HCT116 (cell line): ENCODE data around the gene AMBRA1. TPM values are rescaled to one million over a fixed set of nuclear protein-coding genes. Genes with fewer than 3 reads are reported as not detected.

Source experiments
- ATAC-seq: fragments of 200-7000 bp; cut with Tn5 transposase; 2 replicates; pipeline ENCODE4 v1.9.1; 2020; ENCODE audit warnings: mild to moderate bottlenecking, moderate library complexity
- BruUV-seq: library from RNA; stranded (reverse); fragments of 400-500 nt; replicated peaks from 2 replicates; lab custom pipeline; 2021; lab: Mats Ljungman, UMichigan
- CTCF ChIA-PET: fragments of 300-600 bp; sonication (Branson Sonifier 250); formaldehyde crosslinking; loops from one replicate; lab custom pipeline; 2021; ENCODE audit warnings: antibody characterized with exemption; lab: Charles Lee
- POLR2A ChIA-PET: fragments of 300-600, 350-600 bp; sonication (Branson Sonifier 250); formaldehyde crosslinking; loops from one replicate; lab custom pipeline; 2021; ENCODE audit warnings: antibody characterized with exemption; lab: Charles Lee
- RAD21 ChIA-PET, 2 experiments: fragments of 300-600 bp; sonication (Branson Sonifier 250); formaldehyde crosslinking; loops; one replicate each; lab custom pipeline; 2023; ENCODE audit warnings: low total read pairs in 2 of 2; ENCODE audit not compliant: uncharacterized antibody in 2 of 2, unreplicated experiment in 2 of 2, low non-redundant PET in 1 of 2; lab: Charles Lee
- DNase-seq: peaks from one replicate; pipeline ENCODE4 v3.0.0-alpha.2; 2010; ENCODE audit warnings: low read depth, low spot score
- H2AFZ ChIP-seq: fragments of 200-600 bp; shearing (Covaris generic), sonication (generic); 2 replicates; pipeline ENCODE4 v1.6.1; 2017; ENCODE audit warnings: low read depth, mixed run types, mixed read lengths, antibody characterized with exemption, low read length; ENCODE audit not compliant: poor library complexity, severe bottlenecking
- H3K27ac ChIP-seq: 2 replicates; pipeline ENCODE4 v1.5.1; 2012; ENCODE audit warnings: low read depth, low read length
- H3K27me3 ChIP-seq: fragments of 200-600 bp; sonication (generic); 2 replicates; pipeline ENCODE4 v1.6.1; 2016; ENCODE audit warnings: mixed run types, low read length, mixed read lengths; ENCODE audit not compliant: insufficient read depth
- H3K36me3 ChIP-seq, 2 experiments: fragments of 200-500 bp in 1 of 2; fragments of 200-600 bp in 1 of 2; sonication (Bioruptor generic) in 1 of 2; sonication (generic) in 1 of 2; 2 replicates each; pipeline versions ENCODE4 v1.5.1 to v1.6.1; 2014 to 2016; ENCODE audit warnings: low read length in 2 of 2, inconsistent platforms in 1 of 2, mixed read lengths in 1 of 2, mixed run types in 1 of 2; ENCODE audit not compliant: insufficient read depth in 2 of 2, control insufficient read depth in 1 of 2
- H3K4me1 ChIP-seq, 2 experiments: fragments of 200-600 bp in 1 of 2; sonication (generic) in 1 of 2; 2 replicates each; pipeline versions ENCODE4 v1.5.1 to v1.6.1; 2012 to 2017; ENCODE audit warnings: low read length in 2 of 2, inconsistent platforms in 1 of 2, mild to moderate bottlenecking in 1 of 2, mixed read lengths in 1 of 2, mixed run types in 1 of 2, moderate library complexity in 1 of 2; ENCODE audit not compliant: insufficient read depth in 2 of 2, control insufficient read depth in 1 of 2
- H3K4me2 ChIP-seq: fragments of 200-600 bp; sonication (generic); 2 replicates; pipeline ENCODE4 v1.6.1; 2017; ENCODE audit warnings: mixed run types, low read length, mixed read lengths
- H3K4me3 ChIP-seq, 2 experiments: fragments of 200-600 bp in 1 of 2; sonication (generic) in 1 of 2; replicated peaks in 1 of 2; 2 replicates each; pipeline ENCODE4 v1.5.1; 2011 to 2016; ENCODE audit warnings: low read length in 2 of 2, control low read depth in 1 of 2, low read depth in 1 of 2, mild to moderate bottlenecking in 1 of 2, mixed read lengths in 1 of 2, mixed run types in 1 of 2
- H3K79me2 ChIP-seq: fragments of 200-600 bp; sonication (generic); 2 replicates; pipeline ENCODE4 v1.6.1; 2017; ENCODE audit warnings: mild to moderate bottlenecking, mixed run types, low read length, moderate library complexity, mixed read lengths; ENCODE audit not compliant: insufficient read depth
- H3K9ac ChIP-seq: fragments of 200-600 bp; sonication (generic); 2 replicates; pipeline ENCODE4 v1.6.1; 2016; ENCODE audit warnings: low read length, mixed read lengths
- H3K9me2 ChIP-seq: fragments of 200-600 bp; sonication (generic), shearing (Covaris generic); 2 replicates; pipeline ENCODE4 v1.6.1; 2017; ENCODE audit warnings: mixed run types, mild to moderate bottlenecking, moderate library complexity; ENCODE audit not compliant: insufficient read depth
- H3K9me3 ChIP-seq, 2 experiments: fragments of 200-500 bp in 1 of 2; fragments of 200-600 bp in 1 of 2; sonication (Bioruptor generic) in 1 of 2; sonication (generic) in 1 of 2; 2 replicates each; pipeline ENCODE4 v1.6.1; 2014 to 2017; ENCODE audit warnings: low read length in 2 of 2, mixed read lengths in 2 of 2, inconsistent platforms in 1 of 2, low read depth in 1 of 2, mild to moderate bottlenecking in 1 of 2, mixed run types in 1 of 2, moderate library complexity in 1 of 2; ENCODE audit not compliant: control insufficient read depth in 1 of 2, insufficient read depth in 1 of 2
- H4K20me1 ChIP-seq: fragments of 200-600 bp; sonication (generic), shearing (Covaris generic); 2 replicates; pipeline ENCODE4 v1.6.1; 2017; ENCODE audit warnings: mixed run types, mild to moderate bottlenecking, moderate library complexity; ENCODE audit not compliant: insufficient read depth
- CBX3 ChIP-seq: IDR thresholded peaks from 2 replicates; pipeline ENCODE4 v1.6.1; 2012; ENCODE audit warnings: low read depth
- CEBPB ChIP-seq: IDR thresholded peaks from 2 replicates; pipeline ENCODE4 v1.6.1; 2012; ENCODE audit warnings: low read depth
- ELF1 ChIP-seq: IDR thresholded peaks from 2 replicates; pipeline ENCODE4 v1.6.1; 2012; ENCODE audit warnings: low read depth, borderline replicate concordance
- EZH2 ChIP-seq: fragments of 200-600 bp; sonication (generic); IDR thresholded peaks from 2 replicates; pipeline ENCODE4 v1.6.1; 2017; ENCODE audit warnings: antibody characterized with exemption, mixed run types
- POLR2AphosphoS5 ChIP-seq: IDR thresholded peaks from 2 replicates; pipeline ENCODE4 v1.6.1; 2011; ENCODE audit warnings: mild to moderate bottlenecking, low read depth, low read length, moderate library complexity
- RAD21 ChIP-seq: IDR thresholded peaks from 2 replicates; pipeline ENCODE4 v1.6.1; 2012; ENCODE audit warnings: low read depth, mild to moderate bottlenecking
- SIN3A ChIP-seq: IDR thresholded peaks from 2 replicates; pipeline ENCODE4 v1.6.1; 2012; ENCODE audit warnings: low read depth
- SP1 ChIP-seq: IDR thresholded peaks from 2 replicates; pipeline ENCODE4 v1.6.1; 2012; ENCODE audit warnings: low read depth
- SRF ChIP-seq: IDR thresholded peaks from 2 replicates; pipeline ENCODE4 v1.6.1; 2012; ENCODE audit warnings: low read depth
- ZFX ChIP-seq: fragments of 450-650 bp; IDR thresholded peaks from 2 replicates; pipeline ENCODE4 v1.6.1; 2017
- intact Hi-C: fragments of 100-400 bp; cut with micrococcal nuclease; formaldehyde crosslinking; loops from 2 replicates; pipeline ENCODE4 v1.10.0; 2022
- total RNA-seq: library from RNA; stranded (reverse); gene quantifications from one replicate; pipeline ENCODE4 v1.2.1, GENCODE V29; 2021; ENCODE audit not compliant: unreplicated experiment
- TF ChIP-seq, protein P1 (sequence below): IDR thresholded peaks from 2 replicates; pipeline ENCODE4 v1.6.1; 2012
- TF ChIP-seq, protein P2 (sequence below): IDR thresholded peaks from 2 replicates; pipeline ENCODE4 v1.6.1; 2012
- TF ChIP-seq, protein P3 (sequence below): IDR thresholded peaks from 2 replicates; pipeline ENCODE4 v1.6.1; 2012; ENCODE audit warnings: low read depth
- TF ChIP-seq, protein P4 (sequence below): IDR thresholded peaks from 2 replicates; pipeline ENCODE4 v1.6.1; 2011; ENCODE audit warnings: mild to moderate bottlenecking, low read length, moderate library complexity; ENCODE audit not compliant: insufficient replicate concordance; ENCODE audit errors: extremely low read depth

AMBRA1 gene
- total RNA-seq, 1 experiment from 2014 or later = 22.7 TPM

DNA sequence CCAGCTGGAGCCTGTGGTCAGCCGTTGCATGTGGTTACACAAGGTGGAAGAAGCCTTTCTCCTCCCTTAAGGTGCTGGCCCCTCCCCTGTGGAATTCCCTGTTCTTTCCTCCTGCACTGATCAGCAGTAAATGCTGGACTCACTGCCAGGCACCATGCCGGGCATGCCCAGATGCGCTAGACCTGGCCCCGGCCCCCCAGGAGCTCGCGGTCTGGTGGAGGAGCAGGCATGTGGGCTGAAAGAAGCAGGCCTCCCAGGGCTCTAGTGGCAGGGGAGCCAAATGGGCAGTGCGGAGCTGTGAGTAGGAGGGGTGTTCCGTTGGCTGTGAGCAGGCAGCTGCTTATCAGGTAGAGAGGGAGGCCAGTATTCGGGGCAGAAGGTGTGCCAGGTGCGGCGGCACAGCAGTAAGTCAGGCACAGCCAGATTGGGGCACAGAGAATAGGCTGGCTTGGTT is 236.3 kb downstream of the AMBRA1 start:
- RAD21 ChIA-PET = no interaction called here
- CTCF ChIA-PET = no interaction called here
- H3K9me3 ChIP-seq = no peaks in the 10 kb centered on the region
- H3K9ac ChIP-seq = no peak overlapping the region
- 0 out of 2 replicates have a peak, but pooled peaks have one; percentile 21 for ATAC-seq
- peaks cover 4 to 23% of the 10 kb centered on the region in 2 experiments for H3K4me1 ChIP-seq
- no peak overlapping the region for H3K4me2 ChIP-seq
- TF ChIP-seq CBX3 (no peak), CEBPB (no peak), SRF (no peak), ZFX (no peak), POLR2AphosphoS5 (no peak)
- TF ChIP-seq, protein P1, sequence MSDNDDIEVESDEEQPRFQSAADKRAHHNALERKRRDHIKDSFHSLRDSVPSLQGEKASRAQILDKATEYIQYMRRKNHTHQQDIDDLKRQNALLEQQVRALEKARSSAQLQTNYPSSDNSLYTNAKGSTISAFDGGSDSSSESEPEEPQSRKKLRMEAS = no peak
- intact Hi-C loops = no loop called here
- H3K79me2 ChIP-seq = peaks cover 75% of the 10 kb centered on the region
- no peak for DNase-seq
- 0 out of 4 replicates have a peak, but pooled peaks cover 0 to 2% of the 10 kb centered on the region in 2 experiments for H3K36me3 ChIP-seq
- H4K20me1 ChIP-seq = peaks cover 7% of the 10 kb centered on the region; the same call in 1 of the 2 replicates
- H2AFZ ChIP-seq = no peak overlapping the region
- H3K4me3 ChIP-seq = no peak overlapping the region
- BruUV-seq = no TSS peak
- H3K27ac ChIP-seq = no peak overlapping the region
- no peaks in the 10 kb centered on the region for H3K27me3 ChIP-seq
- H3K9me2 ChIP-seq = no peaks in the 10 kb centered on the region
- POLR2A ChIA-PET = interaction anchor here (1.2 kb wide), 1 partner anchor 118 kb away, joined by 3 read pairs; no protein-coding TSS in a partner anchor

DNA sequence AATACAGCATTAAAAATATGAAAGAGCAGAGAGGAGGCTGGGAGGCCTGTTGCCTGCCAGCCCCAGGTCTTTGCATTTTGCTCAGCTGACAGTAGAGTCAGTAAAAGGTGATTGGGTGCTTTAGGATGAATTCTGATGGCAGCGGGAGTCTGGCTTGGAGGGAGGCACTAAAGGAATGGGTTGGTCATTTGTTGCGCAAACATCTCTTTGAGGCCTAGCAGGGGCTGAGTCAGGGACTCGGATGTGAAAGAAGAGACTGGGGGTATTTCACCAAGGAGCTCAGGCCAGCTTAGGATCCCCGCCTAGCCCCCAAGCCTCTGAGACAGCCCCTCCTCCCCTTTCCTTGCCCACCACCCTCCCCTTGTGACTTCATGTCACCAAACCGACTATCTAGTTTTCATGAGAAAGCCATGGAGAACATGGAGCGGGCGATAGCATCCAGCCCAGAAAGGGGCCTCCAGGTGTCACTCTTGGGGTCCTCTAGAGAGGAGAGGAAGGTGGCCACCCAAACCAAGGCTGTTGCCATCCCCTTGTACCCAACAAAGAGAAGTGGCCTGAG is 236.8 kb downstream of the AMBRA1 start:
- Histone ChIP-seq H3K79me2 (peaks cover 75% of the 10 kb centered on the region), H4K20me1 (peaks cover 7% of the 10 kb centered on the region; the same call in 1 of the 2 replicates), H3K27ac (no peak overlapping the region), H3K4me1 (peaks cover 0 to 23% of the 10 kb centered on the region in 2 experiments; a peak in 3 of 4 replicates), H3K4me2 (no peak overlapping the region), H3K4me3 (no peak overlapping the region), H3K36me3 (0 out of 4 replicates have a peak, but pooled peaks cover 0 to 2% of the 10 kb centered on the region in 2 experiments), H3K9me2 (no peaks in the 10 kb centered on the region), H3K9me3 (no peaks in the 10 kb centered on the region), H2AFZ (no peak overlapping the region), H3K27me3 (no peaks in the 10 kb centered on the region), H3K9ac (no peak overlapping the region)
- ATAC-seq (no peak), DNase-seq (no peak)
- ChIA-PET RAD21 (no interaction called here), POLR2A (interaction anchor here (1.2 kb wide), 1 partner anchor 117 kb away, joined by 3 read pairs; no protein-coding TSS in a partner anchor), CTCF (no interaction called here)
- intact Hi-C loops = no loop called here
- BruUV-seq = no TSS peak
- TF ChIP-seq SP1 (no peak), EZH2 (no peak), SIN3A (no peak), CBX3 (no peak), ELF1 (no peak), RAD21 (no peak), POLR2AphosphoS5 (no peak)
- TF ChIP-seq, protein P2, sequence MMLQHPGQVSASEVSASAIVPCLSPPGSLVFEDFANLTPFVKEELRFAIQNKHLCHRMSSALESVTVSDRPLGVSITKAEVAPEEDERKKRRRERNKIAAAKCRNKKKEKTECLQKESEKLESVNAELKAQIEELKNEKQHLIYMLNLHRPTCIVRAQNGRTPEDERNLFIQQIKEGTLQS = no peak
- TF ChIP-seq, protein P3, sequence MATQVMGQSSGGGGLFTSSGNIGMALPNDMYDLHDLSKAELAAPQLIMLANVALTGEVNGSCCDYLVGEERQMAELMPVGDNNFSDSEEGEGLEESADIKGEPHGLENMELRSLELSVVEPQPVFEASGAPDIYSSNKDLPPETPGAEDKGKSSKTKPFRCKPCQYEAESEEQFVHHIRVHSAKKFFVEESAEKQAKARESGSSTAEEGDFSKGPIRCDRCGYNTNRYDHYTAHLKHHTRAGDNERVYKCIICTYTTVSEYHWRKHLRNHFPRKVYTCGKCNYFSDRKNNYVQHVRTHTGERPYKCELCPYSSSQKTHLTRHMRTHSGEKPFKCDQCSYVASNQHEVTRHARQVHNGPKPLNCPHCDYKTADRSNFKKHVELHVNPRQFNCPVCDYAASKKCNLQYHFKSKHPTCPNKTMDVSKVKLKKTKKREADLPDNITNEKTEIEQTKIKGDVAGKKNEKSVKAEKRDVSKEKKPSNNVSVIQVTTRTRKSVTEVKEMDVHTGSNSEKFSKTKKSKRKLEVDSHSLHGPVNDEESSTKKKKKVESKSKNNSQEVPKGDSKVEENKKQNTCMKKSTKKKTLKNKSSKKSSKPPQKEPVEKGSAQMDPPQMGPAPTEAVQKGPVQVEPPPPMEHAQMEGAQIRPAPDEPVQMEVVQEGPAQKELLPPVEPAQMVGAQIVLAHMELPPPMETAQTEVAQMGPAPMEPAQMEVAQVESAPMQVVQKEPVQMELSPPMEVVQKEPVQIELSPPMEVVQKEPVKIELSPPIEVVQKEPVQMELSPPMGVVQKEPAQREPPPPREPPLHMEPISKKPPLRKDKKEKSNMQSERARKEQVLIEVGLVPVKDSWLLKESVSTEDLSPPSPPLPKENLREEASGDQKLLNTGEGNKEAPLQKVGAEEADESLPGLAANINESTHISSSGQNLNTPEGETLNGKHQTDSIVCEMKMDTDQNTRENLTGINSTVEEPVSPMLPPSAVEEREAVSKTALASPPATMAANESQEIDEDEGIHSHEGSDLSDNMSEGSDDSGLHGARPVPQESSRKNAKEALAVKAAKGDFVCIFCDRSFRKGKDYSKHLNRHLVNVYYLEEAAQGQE = no peak
- TF ChIP-seq, protein P4, sequence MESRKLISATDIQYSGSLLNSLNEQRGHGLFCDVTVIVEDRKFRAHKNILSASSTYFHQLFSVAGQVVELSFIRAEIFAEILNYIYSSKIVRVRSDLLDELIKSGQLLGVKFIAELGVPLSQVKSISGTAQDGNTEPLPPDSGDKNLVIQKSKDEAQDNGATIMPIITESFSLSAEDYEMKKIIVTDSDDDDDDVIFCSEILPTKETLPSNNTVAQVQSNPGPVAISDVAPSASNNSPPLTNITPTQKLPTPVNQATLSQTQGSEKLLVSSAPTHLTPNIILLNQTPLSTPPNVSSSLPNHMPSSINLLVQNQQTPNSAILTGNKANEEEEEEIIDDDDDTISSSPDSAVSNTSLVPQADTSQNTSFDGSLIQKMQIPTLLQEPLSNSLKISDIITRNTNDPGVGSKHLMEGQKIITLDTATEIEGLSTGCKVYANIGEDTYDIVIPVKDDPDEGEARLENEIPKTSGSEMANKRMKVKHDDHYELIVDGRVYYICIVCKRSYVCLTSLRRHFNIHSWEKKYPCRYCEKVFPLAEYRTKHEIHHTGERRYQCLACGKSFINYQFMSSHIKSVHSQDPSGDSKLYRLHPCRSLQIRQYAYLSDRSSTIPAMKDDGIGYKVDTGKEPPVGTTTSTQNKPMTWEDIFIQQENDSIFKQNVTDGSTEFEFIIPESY = no peak
